ENCODE results near the gene AGAP1.

DNA sequence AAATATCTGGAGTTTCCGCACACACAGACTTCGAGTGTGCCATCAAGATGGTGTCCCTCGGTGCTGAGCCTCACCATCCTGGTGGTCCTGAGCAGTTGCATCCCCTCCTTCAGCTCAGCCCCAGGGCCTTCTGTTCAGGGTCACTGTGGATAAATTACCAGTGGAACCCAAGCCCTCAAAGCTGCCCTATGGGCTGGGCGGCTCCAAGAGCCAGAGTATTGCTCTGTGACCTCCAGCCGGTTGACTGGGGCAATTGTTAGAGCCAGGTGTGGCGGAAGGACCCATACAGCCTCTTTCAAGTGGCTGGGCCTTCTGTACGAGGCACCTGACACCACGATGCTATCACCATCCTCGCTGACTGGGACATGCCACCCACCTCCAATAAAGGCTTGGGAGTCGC, 458.9 kb downstream of the AGAP1 start:
- TF ChIP-seq, protein P1, sequence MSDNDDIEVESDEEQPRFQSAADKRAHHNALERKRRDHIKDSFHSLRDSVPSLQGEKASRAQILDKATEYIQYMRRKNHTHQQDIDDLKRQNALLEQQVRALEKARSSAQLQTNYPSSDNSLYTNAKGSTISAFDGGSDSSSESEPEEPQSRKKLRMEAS (IDR thresholded peaks at IDR 0.05): no peak
- no peak for TF ChIP-seq SREBF2 (IDR thresholded peaks at IDR 0.05)
- TF ChIP-seq, protein P2, sequence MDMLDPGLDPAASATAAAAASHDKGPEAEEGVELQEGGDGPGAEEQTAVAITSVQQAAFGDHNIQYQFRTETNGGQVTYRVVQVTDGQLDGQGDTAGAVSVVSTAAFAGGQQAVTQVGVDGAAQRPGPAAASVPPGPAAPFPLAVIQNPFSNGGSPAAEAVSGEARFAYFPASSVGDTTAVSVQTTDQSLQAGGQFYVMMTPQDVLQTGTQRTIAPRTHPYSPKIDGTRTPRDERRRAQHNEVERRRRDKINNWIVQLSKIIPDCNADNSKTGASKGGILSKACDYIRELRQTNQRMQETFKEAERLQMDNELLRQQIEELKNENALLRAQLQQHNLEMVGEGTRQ (IDR thresholded peaks at IDR 0.05): no peak
- TF ChIP-seq RNF2 (IDR thresholded peaks at IDR 0.05; ENCODE audit: borderline replicate concordance, low read depth): no peak
- TF ChIP-seq, protein P3, sequence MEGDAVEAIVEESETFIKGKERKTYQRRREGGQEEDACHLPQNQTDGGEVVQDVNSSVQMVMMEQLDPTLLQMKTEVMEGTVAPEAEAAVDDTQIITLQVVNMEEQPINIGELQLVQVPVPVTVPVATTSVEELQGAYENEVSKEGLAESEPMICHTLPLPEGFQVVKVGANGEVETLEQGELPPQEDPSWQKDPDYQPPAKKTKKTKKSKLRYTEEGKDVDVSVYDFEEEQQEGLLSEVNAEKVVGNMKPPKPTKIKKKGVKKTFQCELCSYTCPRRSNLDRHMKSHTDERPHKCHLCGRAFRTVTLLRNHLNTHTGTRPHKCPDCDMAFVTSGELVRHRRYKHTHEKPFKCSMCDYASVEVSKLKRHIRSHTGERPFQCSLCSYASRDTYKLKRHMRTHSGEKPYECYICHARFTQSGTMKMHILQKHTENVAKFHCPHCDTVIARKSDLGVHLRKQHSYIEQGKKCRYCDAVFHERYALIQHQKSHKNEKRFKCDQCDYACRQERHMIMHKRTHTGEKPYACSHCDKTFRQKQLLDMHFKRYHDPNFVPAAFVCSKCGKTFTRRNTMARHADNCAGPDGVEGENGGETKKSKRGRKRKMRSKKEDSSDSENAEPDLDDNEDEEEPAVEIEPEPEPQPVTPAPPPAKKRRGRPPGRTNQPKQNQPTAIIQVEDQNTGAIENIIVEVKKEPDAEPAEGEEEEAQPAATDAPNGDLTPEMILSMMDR (IDR thresholded peaks at IDR 0.05): no peak
- TF ChIP-seq, protein P4, sequence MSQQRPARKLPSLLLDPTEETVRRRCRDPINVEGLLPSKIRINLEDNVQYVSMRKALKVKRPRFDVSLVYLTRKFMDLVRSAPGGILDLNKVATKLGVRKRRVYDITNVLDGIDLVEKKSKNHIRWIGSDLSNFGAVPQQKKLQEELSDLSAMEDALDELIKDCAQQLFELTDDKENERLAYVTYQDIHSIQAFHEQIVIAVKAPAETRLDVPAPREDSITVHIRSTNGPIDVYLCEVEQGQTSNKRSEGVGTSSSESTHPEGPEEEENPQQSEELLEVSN (IDR thresholded peaks at IDR 0.05; ENCODE audit: borderline replicate concordance, low read depth): no peak
- no peak for TF ChIP-seq CBX8 (IDR thresholded peaks at IDR 0.05)
- TF ChIP-seq POLR2A (IDR thresholded peaks at IDR 0.05; ENCODE audit: low read length): no peak
- no peak for TF ChIP-seq PHF8 (IDR thresholded peaks at IDR 0.05; ENCODE audit: borderline replicate concordance, low read depth)
- no peak for TF ChIP-seq MAFK (IDR thresholded peaks at IDR 0.05; ENCODE audit: partially characterized antibody)
- TF ChIP-seq, protein P5, sequence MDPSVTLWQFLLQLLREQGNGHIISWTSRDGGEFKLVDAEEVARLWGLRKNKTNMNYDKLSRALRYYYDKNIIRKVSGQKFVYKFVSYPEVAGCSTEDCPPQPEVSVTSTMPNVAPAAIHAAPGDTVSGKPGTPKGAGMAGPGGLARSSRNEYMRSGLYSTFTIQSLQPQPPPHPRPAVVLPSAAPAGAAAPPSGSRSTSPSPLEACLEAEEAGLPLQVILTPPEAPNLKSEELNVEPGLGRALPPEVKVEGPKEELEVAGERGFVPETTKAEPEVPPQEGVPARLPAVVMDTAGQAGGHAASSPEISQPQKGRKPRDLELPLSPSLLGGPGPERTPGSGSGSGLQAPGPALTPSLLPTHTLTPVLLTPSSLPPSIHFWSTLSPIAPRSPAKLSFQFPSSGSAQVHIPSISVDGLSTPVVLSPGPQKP (IDR thresholded peaks at IDR 0.05; ENCODE audit: low read depth, low read length): no peak
- no peak for TF ChIP-seq POLR2AphosphoS2 (conservative IDR thresholded peaks at IDR 0.05; ENCODE audit: low read length)

All from A549 (cell line).